Limb (tissue), 2 donors: ENCODE measurements around the gene MDFIC2.
A peak's percentile ranks its signal among the peaks of the same experiment; 100 is the strongest.
"Not testable (repeated sequence)": the region's sequence is repeated elsewhere in the genome, so short reads cannot be mapped to it uniquely, and the experiment has no call there.

ENCODE experiments used
- DNase-seq, 2 donors: peaks; one replicate each; pipeline ENCODE4 v3.0.0-alpha.2; 2016; ENCODE audit errors: extremely low spot score in 2 of 2

MDFIC2 gene

GRCh38 chr3:70312336-70312735 lies at the start of gene MDFIC2:
MDFIC2 (minus strand) TSS chr3:70312638; CDS start chr3:70311973, 665 bp downstream.
- DNase-seq = no peak

DNA sequence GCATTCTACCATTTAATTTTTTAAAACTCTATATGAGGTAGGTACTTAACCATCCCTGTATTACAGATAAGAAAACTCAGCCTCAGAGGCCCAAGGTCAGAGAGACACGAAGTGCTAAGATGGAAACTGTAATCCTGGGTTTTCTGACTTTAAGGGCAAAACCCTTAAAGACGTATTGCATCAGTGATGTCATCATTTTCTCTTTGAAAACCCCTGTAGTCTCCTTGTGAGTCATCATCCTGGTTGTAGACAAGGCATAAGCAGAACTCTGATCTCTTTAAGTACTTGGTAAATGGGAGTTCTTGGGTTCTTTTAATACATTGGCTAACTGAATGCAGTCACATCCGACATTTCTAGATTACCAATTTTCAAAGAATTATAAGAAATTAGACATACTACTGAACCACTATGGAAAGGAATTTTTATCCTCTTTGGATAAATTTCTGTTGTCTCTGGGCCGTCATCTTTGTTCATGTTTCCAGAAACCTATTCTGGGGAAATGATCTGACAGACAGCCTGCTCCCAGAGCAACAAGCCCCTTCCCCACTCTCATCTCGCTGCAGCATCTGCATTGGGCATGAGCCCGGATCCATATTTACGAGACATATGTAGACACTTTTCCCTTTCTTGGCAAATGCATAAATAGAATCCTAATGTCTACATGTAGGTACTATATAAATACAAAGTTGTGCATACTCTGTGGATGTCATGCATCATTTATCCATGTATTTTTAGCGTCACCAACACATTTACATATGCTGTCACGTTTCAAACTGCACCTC lies 48.7 kb upstream of the MDFIC2 start:
- DNase-seq = no peak

DNA sequence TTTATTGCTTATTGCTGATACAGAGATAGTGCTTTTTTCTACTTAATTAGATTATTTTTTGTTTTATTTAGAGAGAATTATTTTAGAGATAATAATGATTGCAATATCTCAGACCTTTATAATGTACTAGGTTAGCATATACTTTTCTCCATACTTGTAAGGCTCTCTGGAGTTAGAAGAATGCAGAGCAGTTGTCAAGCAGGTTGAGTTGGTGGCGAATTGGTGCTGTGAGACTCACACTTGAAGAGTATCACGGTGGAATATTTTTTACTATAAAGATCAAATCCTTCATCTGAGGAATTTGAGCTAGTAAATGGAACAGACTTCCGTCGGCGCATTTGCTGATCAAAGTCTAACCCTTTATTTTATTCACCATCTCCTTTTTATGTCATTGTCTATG lies 47.3 kb upstream of the MDFIC2 start:
- DNase-seq = no peak

GRCh38 chr3:70358978-70359580 lies 46.6 kb upstream of the MDFIC2 start:
- DNase-seq = peak in 1 of 2 donors; percentile 59

DNA sequence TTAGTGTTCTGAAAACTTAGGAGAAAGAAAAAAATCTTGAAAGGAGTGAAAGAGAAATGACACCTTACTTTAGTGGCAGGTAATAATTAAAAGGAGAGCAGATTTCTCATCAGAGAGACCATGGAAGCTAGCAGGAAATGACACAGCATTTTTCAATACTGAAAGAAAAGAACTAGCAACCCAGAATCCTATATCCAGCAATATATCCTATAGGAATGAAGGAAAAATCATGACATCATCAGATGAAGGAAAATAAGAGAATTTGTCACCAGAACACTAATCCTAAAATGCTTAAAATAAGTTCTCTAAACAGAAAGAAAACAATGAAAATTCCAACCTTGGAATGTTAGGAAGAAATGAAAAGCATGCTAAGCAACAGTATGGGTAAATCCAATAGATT lies 39.8 kb upstream of the MDFIC2 start:
- DNase-seq = no peak

- DNase-seq = no peak
Measured at GRCh38 chr3:70342149-70342548, 29.7 kb upstream of the MDFIC2 start.

- DNase-seq = not testable (repeated sequence)
Measured at GRCh38 chr3:70336885-70337284, 24.4 kb upstream of the MDFIC2 start.

DNA sequence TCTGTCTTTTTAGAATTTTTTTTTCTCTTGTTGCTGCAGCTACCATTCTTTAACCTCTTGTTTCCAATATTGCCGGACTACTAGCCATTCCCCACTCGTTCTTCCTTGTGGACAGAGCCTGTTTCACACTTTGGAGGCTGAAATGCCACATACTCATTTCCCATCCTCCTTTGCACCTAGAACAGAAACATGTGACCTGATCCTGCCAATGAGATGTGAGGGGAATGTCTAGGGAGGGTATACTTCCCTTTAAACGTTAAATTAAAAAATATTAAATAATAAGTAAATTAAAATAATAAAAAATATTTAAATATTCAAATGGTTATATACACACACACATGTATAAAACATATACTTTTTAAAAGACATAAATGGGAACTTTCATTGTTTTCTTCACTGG lies 20.6 kb upstream of the MDFIC2 start:
- no peak for DNase-seq

DNA sequence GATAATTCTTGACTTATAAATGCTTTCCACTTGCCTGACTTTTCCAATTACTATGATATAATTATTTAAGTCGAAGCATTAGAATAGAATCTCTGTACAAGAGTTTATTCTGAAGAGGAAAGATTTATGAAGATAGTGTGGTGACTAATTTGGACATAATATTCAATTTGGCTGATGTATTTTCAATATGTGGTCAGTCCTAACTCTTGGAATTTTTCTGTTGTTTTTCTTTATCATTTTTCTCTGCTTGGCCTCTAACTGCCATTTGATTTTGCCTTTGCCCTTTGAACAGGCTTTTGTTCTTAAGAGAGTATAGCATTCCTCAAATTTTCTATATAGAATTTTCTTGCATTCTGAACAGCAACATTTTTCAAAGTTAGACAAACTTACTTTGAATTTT lies 2.6 kb upstream of the MDFIC2 start:
- no peak for DNase-seq

DNA sequence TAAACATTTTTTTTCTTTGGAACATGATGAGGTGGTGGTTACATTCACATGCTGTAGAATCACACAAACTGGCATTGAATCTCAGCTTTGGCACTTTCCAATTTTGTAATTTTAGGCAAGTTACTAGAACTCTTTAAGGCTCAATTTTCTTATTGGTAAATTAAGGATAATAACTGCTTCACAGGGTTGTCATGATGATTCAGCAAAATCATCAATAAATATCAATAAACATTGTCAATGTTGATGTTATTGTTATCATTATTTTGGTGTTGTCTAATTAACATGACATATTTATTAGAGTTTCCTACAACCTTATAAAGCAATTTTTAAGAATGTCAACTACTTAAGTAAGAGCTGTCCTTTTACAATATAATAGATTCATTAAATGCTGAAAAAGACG lies 1.6 kb downstream of the MDFIC2 start:
- no peak for DNase-seq

GRCh38 chr3:70309591-70309990 lies 2.8 kb downstream of the MDFIC2 start:
- DNase-seq = no peak

DNA sequence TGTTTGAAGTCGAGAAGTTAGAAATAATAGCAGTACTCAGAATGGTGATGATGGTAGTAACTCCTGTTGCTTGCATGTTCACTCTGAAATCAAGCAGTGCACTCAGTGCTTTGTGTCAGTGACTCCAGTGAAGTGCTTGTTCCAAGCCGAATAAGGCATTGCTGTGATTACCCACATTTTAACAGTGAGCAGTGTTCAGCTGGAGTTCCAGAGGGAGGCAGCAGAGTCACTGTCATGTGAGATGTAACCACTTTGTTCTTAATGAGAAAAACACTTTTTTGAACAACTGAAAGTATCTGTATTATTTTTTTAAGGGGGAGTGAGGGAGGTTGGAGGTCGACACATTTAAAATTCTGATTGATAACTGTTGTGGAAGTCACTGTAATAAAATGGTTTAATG lies 3.7 kb downstream of the MDFIC2 start:
- DNase-seq = peak; percentile 25 to 29

DNA sequence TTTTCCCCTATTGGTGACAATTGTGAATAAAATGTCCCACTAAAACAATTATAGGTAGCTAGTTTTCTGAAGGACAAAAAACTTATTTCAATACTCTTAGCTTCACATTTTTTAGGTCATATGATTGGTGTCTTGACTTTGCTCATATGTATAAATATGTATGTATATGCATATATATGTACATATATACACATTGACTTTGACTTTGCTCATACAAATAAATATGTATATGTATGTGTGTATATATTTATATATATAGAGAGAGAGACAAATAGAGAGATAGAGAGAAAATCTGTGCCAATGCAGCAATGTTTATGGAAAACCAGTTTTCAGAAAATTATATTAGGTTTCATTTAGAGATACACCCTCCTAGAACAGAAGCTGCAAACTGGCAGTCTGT lies 5.7 kb downstream of the MDFIC2 start:
- DNase-seq = no peak

DNA sequence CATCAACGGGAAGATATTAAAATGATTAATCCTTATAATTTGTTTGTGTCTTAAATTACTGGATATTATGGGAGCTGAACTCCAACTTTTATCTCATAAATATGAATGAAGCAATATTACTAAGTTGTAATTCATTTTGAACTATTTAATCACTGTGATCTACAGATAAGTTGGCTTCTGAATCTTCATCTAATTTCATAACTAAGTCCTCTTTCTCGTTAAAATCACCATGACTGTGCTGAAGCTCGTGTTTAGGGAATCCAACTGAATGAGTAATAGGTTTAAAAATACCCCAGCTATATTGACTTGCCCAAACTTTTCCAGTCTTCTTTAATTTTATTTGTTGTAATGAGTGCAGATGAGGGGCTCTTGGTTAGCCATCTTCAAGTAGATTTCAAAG lies 14.1 kb downstream of the MDFIC2 start:
- DNase-seq = no peak

GRCh38 chr3:70291097-70291482 lies 21.3 kb downstream of the MDFIC2 start:
- DNase-seq = no peak

DNA sequence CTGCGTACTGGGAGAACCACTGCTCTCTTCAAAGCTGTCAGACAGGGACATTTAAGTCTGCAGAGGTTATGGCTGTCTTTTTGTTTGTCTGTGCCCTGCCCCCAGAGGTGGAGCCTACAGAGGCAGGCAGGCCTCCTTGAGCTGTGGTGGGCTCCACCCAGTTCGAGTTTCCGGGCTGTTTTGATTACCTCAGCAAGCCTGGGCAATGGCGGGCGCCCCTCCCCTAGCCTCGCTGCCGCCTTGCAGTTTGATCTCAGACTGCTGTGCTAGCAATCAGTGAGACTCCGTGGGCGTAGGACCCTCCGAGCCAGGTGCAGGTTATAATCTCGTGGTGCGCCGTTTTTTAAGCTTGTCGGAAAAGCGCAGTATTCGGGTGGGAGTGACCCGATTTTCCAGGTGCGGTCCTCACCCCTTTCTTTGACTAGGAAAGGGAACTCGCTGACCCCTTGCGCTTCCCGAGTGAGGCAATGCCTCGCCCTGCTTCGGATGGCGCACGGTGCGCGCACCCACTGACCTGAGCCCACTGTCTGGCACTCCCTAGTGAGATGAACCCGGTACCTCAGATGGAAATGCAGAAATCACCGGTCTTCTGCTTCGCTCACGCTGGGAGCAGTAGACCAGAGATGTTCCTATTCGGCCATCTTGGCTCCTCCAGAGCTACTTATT lies 21.9 kb downstream of the MDFIC2 start:
- DNase-seq = not testable (repeated sequence)

DNA sequence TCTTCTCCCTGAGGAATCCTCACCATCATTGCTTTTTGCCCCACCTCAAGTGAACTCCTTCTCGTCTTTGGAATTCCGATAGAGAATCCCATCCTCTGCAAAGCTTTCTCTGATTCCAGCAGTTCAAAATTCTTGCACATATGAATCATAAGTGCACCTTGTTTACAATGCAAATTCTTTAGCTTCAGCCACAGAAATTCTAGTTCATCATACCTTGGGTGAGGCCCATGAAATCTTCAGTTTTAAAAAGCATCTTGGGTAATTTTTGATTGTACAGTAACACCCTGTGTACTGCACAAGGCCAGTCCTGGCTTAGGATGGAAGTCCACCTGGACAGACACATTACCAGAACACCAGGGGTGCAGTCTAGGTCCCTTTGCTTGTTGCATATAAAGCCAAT lies 30.8 kb downstream of the MDFIC2 start:
- no peak for DNase-seq

- DNase-seq = no peak
Measured at GRCh38 chr3:70277304-70277703, 35.1 kb downstream of the MDFIC2 start.

- DNase-seq = no peak
Measured at GRCh38 chr3:70276901-70277300, 35.5 kb downstream of the MDFIC2 start.

- no peak for DNase-seq
Measured at GRCh38 chr3:70273492-70273891, 38.9 kb downstream of the MDFIC2 start.

GRCh38 chr3:70272798-70273197 lies 39.6 kb downstream of the MDFIC2 start:
- no peak for DNase-seq

DNA sequence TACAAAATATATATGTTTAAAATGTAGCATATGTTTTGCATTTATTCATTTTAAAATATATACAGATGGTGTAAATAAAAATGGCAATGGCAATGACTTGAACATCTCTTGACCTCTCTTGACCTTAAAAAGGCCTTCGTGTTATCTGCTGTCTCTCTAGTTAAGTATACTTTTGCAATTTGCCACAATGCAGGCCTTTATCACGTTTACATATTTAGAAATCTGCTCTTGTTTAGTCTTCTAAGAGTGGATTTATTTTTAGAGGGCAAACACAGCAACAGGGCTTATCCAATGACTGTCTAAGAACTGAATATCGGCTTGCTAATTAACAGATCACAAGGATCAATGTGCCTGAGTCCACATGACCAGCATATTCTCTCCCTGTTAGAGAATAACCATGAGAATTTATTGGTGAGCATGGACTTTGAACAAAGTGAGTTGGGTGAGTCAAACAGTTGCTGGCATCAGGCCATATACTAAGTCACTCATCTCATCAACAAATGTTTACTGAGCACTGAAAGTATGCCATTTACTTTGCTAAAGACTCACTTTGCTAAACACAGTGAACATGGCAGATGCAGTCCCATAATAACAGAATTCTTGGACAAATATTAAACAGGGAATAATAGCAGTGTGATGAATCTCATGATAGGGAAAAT lies 48.2 kb downstream of the MDFIC2 start:
- DNase-seq = no peak
